Measurements from ENCODE around the gene LTBP1.
"Not testable (repeated sequence)": the region's sequence is repeated elsewhere in the genome, so short reads cannot be mapped to it uniquely, and the experiment has no call there.

Gene LTBP1

GRCh38 chr2:33134086-33134771, 187.5 kb downstream of the LTBP1 start:
- in situ Hi-C loops (cut with MboI; ENCODE audit: low sequenced_read_pairs): no loop called here

DNA sequence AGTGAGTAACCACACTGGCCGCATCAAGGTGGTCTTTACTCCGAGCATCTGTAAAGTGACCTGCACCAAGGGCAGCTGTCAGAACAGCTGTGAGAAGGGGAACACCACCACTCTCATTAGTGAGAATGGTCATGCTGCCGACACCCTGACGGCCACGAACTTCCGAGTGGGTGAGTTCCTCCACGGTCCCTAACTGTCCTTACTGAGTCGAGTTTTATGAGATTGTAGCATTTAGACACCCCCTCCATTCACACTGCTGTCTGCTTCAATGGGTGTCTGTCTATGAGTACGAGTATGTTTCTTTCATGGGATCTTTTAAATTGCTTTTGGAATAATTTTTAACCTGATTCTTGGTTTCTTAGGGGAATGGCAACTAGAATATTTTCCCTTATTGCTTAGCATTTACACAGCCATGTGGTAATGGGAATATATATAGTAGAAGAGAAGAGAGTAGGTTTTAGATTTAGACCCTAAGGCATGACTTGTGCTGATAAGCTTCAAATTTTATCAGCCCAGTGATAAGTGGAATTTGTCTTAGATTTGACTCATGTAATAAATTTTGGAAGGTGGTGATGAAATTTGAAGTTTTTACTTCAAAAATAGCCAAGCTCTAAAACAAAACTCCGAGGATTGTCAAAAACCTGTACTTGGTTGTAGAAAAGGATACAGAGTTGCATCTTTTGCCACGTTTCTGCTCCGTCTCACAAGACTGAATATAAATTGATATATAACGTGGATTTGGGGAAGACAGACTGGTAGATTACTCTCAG, 188.2 kb downstream of the LTBP1 start:
- in situ Hi-C loops (cut with MboI; ENCODE audit: low sequenced_read_pairs): no loop called here

GRCh38 chr2:33135645-33136044, 188.9 kb downstream of the LTBP1 start:
- in situ Hi-C loops (cut with MboI; ENCODE audit: low sequenced_read_pairs): no loop called here

DNA sequence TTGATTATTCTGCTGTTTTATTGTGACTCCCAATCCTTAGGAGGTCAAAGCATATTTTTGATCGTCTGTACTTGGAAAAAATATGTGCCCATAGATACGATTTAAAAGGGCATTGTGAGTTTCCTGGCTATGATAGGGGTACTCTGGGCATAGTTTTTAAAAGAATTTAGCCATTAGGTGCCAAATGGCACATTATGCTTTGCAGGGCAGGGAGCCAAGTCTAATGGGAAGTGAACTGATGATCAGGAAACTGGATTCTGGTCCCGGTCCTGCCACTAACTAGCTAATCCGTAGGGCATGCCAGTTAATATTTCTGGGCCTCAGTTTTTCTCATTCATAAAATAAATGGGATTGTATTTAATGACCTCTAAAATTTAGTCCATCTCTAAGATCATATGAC, 189.3 kb downstream of the LTBP1 start:
- in situ Hi-C loops (cut with MboI; ENCODE audit: low sequenced_read_pairs): no loop called here

- in situ Hi-C loops (cut with MboI; ENCODE audit: low sequenced_read_pairs): no loop called here
Measured at GRCh38 chr2:33136566-33136965, 189.8 kb downstream of the LTBP1 start.

GRCh38 chr2:33137331-33137730, 190.6 kb downstream of the LTBP1 start:
- in situ Hi-C loops (cut with MboI; ENCODE audit: low sequenced_read_pairs): no loop called here

- in situ Hi-C loops (cut with MboI; ENCODE audit: low sequenced_read_pairs): no loop called here
Measured at GRCh38 chr2:33139949-33140348, 193.2 kb downstream of the LTBP1 start.

DNA sequence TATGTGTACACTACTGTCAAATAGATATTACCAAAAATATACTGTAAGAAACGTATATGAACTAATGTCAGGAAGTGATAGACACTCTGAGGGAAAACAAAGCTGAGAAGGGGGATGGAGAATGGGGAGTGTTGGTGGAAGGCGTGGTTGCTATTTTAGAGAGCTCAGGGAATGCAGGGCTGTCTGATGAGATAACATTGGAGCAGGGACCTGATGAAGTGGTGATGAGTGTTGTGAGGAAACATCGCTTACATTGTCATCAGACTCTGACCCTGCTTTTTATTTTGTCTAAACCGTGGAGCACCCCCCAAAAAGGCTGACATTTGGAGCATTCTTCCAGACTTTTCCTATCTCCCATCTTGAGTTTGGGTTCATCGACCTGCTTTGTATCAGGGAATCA, 194.7 kb downstream of the LTBP1 start:
- in situ Hi-C loops (cut with MboI; ENCODE audit: low sequenced_read_pairs): no loop called here

DNA sequence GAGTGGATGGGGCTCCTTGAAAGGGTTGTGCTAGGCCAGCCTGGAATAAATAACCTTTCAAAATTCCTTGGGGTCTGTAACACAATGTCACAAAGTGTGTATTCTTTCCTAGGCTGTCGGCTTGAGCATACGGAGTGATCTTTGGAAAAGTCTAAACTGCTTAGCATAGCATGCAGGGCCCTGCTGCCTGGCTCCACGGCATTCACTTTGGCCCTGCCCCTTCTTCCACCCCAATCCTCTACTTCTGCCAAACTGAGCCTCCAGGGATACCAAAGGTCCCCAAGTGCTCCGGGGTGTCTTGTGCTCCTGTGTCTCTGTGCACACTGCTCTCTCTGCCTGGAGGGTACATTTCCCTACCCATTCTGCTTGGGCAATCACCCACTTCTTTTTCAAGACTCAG, 196.1 kb downstream of the LTBP1 start:
- in situ Hi-C loops (cut with MboI; ENCODE audit: low sequenced_read_pairs): no loop called here

DNA sequence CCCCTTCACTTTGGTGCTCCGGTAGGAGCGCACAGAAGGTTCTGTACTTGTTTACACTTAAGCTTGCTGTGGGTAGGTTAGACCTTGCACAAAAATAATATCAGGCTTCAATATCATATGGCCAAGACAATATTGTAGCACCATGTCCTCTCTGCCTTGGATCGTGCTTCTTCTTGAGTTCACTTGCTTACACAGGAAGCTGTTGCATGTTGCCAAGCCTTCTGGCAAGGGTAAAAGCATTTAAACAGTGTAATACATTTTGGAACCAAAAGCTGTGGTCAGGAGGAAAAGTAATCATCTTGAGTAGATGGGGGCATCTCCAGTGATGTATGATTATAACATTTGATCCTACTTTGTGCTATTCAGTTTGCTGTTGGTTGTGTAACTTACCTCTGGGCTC, 197.5 kb downstream of the LTBP1 start:
- in situ Hi-C loops (cut with MboI; ENCODE audit: low sequenced_read_pairs): no loop called here

DNA sequence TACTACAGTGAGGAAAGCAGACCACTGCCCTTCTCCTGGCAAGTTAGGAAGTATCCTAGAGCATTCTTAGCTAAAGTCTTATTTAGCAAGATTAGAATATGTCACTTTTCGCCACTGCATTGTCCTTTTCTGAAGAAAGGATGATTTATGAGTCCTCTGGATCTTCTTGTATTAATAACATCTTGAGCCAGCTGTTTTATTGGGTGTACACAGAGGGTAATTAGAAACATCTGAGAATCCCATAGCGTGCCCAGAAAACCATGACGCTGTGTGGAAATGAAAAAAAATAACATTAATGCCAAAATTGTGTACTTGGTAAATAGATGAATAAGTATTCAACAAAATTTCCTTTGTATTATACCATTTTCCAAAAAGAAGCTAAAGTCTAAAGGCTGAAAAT, 198.7 kb downstream of the LTBP1 start:
- in situ Hi-C loops (cut with MboI; ENCODE audit: low sequenced_read_pairs): no loop called here

GRCh38 chr2:33146102-33146501, 199.3 kb downstream of the LTBP1 start:
- in situ Hi-C loops (cut with MboI; ENCODE audit: low sequenced_read_pairs): no loop called here

- in situ Hi-C loops (cut with MboI; ENCODE audit: low sequenced_read_pairs): no loop called here
Measured at GRCh38 chr2:33153008-33153407, 206.3 kb downstream of the LTBP1 start.

DNA sequence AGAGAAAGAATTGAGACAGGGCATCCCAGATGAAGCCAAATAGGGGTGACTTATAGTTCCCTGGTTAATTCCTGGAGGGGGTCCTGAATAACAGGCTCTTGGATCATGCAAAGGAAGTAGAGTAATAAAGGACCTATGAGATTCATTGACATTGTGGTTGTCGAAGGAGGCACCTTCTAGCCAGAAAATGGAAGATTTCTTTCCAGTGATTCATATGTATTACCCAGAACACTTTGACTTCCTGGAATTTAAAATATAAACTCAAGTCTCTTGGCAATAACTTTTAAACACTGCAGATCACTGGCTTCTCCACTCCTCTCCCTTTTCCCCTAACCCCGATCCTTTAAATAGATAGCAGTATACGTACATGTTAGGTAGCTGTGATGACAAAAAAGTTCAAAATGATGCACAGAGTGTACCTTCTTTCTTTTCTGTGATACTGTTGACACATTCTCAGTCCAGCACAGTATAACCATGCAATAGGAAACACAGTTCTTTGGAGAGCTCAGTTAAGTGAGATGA, 211.8 kb downstream of the LTBP1 start:
- in situ Hi-C loops (cut with MboI; ENCODE audit: low sequenced_read_pairs): no loop called here

DNA sequence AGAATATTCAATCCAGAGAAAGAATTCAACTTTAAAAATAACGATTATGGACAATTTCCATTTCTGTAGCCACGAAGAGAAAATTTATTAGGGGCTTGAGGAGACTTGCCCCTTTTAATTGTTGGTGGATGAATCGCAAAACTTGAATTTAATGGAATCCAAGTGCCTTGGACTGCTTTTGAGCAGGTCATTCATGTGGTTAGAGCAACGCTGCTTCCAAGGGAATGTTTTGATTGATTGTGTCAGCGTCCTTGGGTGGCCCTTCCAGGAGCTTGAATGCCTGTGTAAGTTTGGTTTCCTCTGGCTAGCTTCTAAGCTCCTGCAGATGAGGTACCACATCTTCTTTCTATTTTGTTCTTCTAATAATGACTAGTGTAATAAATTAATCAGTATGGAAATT, 213.4 kb downstream of the LTBP1 start:
- in situ Hi-C loops (cut with MboI; ENCODE audit: low sequenced_read_pairs): no loop called here

- in situ Hi-C loops (cut with MboI; ENCODE audit: low sequenced_read_pairs): no loop called here
Measured at GRCh38 chr2:33166287-33166881, 219.6 kb downstream of the LTBP1 start.

DNA sequence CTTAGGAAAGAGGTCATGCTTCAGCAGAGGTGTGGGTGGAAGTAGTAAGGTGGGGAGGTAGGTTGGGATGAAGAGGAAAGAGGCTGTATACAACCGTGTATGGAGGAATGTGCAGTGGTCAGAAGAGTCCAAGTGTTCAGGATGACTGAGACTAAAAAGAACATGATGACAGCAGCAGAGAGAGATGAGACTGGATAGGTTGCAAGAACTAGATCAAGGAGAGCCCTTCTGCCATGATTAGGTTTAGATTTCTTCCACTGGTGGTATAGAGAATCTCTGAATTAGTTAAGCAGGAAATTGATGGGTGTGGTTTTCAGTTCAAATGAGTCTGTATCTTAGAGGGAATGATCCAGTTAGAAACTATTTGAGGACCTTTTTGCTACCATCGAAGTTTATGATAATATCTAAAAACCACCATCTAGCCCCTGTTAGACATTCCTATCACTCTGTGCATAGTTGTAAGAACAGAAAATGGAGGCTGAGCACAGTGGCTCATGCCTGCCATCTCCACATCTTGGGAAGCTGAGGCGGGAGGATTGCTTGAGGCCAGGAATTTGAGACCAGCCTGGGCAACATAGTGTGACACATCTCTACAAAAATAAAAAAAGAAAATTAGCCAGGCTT, 221.0 kb downstream of the LTBP1 start:
- in situ Hi-C loops (cut with MboI; ENCODE audit: low sequenced_read_pairs): no loop called here

- in situ Hi-C loops (cut with MboI; ENCODE audit: low sequenced_read_pairs): no loop called here
Measured at GRCh38 chr2:33168425-33168824, 221.7 kb downstream of the LTBP1 start.

- in situ Hi-C loops (cut with MboI; ENCODE audit: low sequenced_read_pairs): no loop called here
Measured at GRCh38 chr2:33168922-33169321, 222.2 kb downstream of the LTBP1 start.

- in situ Hi-C loops (cut with MboI; ENCODE audit: low sequenced_read_pairs): not testable (repeated sequence)
Measured at GRCh38 chr2:33170251-33170650, 223.5 kb downstream of the LTBP1 start.

DNA sequence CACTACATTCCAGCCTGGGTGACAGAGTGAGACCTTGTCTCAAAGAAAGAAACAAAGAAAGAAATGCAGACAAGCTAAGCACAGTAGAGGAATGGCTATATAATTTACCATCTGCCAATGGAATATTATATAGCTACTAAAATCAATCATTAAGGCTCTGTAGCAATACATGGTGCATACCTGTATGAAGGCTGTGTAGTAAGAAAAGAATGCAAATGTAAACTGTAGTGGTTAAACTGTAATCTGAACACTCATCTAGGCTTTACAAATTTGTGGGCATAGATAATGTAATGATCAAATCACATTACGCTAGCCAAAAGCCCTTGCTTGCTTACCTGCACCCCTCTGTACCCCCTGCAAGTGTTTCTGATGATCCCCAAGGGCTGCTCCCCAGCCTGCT, 230.9 kb downstream of the LTBP1 start:
- in situ Hi-C loops (cut with MboI; ENCODE audit: low sequenced_read_pairs): no loop called here

DNA sequence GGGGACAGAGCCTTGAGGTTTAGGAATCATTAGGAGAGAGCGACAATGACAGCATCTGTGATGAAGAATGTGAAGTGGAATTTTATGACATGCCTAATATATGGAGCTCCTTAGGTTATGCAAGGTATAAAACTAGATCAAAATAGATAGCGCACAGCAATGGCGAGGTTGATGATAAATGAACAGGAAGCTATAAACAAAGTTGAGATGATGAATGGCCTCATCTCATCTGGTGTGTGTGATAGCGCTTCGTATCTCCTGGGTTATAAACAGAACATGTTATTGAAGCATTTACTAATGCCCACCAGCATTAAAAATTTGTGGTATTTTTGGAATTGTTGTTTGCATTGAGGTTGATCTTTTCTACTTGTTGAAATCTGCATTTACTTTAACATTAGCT, 231.5 kb downstream of the LTBP1 start:
- in situ Hi-C loops (cut with MboI; ENCODE audit: low sequenced_read_pairs): no loop called here
